Fibroblast of skin of right biceps (primary cell): ENCODE data around the gene PRODH2.

ENCODE experiments used
- DNase-seq: peaks from one replicate; pipeline ENCODE4 v3.0.0-alpha.2; 2013

The PRODH2 gene

GRCh38 chr19:35812220-35813042 is at the start of gene PRODH2:
TSS of gene PRODH2 (minus strand) at chr19:35812845. CDS start at chr19:35812805, 40 bp downstream.
- no peak for DNase-seq

DNA sequence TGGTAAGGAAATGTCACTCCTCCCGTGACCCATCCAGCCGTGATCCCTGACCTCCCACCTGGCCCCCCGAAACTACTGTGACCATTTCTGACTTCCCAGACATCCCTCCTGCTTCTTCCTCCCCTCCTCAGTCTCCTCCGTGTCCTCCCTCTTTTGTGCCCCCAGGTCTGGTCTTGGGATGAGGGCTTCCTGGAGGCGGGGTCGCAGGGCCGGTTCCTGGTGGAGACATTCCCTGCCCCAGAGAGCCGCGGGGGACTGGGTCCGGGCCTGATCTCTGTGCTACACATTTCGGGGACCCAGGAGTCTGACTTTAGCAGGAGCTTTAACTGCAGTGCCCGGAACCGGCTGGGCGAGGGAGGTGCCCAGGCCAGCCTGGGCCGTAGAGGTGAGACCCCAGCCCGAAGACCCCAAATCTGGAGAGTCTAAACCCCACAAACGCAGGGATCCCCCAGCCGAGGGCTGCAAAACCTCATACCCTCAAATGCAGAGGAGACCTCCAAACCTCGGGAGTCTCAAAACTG is 49.1 kb upstream of the PRODH2 start:
- DNase-seq = no peak

- no peak for DNase-seq
Measured at GRCh38 chr19:35860818-35861639, 48.4 kb upstream of the PRODH2 start.

GRCh38 chr19:35860436-35860817 is 47.8 kb upstream of the PRODH2 start:
- DNase-seq = no peak

- DNase-seq = no peak
Measured at GRCh38 chr19:35859414-35859813, 46.8 kb upstream of the PRODH2 start.

DNA sequence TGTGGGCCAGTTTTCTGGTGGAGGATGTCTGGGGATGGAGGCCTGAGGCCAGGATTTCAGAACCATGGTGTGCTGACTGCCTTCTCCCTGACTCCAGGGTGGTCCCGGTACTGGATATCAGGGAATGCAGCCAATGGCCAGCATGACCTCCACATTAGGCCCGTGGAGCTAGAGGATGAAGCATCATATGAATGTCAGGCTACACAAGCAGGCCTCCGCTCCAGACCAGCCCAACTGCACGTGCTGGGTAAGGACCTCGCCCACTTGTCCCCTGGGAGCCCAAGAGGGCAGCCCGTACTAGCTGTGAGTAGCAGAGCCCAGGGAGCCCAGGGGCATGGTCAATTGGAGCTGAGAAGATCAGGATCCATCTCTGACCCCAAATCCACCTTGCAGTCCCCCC is 45.7 kb upstream of the PRODH2 start:
- no peak for DNase-seq

DNA sequence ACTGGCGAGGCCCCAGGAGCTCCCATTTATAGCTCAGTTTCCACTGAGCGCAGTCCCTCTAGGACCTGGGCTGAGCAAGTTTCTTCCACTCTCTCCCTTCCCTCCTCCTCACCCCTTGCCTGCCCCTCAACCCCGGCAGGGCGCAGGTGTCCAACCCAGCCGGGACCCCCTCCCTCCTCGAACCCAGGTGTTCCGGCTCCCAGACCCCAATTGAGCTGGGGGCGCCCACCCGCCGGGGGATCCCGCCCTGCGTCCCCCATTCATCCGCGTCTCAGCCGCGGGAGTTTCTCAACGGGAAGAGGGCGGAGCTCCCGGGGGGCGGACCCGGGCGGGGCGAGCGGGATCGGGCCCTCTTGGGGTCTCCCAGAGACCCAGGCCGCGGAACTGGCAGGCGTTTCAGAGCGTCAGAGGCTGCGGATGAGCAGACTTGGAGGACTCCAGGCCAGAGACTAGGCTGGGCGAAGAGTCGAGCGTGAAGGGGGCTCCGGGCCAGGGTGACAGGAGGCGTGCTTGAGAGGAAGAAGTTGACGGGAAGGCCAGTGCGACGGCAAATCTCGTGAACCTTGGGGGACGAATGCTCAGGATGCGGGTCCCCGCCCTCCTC is 44.0 kb upstream of the PRODH2 start, which contains the start of gene KIRREL2:
Gene KIRREL2, plus strand, starts transcription at position 366 of the 604 bp plus-strand sequence. Its CDS starts 209 bp downstream, at position 575.
- DNase-seq = no peak

DNA sequence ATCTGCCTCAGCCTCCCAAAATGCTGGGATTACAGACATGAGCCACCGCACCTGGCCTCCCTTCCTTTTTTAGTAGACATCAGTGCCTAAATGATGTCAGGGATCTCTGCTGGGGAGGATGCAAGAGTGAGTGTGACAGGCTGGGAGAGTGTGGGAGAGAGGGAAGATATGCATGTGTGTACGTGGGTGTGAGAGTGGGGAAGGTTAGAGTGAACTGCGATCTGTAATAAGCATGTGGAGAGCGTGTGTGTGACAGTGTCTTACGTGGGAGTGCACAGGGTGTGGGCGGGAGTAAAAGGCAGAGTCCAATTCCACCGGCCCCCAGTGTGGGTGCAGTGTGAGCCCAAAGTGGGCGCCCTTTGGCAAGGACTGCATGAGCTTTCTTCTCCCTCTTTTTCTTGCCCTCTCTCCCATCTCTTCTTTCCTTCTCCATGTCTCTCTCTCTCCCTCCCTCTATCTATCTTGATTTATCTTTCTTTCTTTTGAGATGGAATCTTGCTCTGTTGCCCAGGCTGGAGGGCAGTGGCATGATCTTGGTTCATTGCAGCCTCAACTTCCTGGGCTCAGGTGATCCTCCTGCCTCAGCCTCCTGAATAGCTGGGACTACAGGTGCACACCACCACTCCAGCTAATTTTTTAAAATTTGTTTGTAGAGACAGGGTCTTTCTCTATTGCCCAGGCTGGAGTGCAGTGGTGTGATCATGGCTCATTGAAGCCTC is 40.6 kb upstream of the PRODH2 start:
- no peak for DNase-seq

DNA sequence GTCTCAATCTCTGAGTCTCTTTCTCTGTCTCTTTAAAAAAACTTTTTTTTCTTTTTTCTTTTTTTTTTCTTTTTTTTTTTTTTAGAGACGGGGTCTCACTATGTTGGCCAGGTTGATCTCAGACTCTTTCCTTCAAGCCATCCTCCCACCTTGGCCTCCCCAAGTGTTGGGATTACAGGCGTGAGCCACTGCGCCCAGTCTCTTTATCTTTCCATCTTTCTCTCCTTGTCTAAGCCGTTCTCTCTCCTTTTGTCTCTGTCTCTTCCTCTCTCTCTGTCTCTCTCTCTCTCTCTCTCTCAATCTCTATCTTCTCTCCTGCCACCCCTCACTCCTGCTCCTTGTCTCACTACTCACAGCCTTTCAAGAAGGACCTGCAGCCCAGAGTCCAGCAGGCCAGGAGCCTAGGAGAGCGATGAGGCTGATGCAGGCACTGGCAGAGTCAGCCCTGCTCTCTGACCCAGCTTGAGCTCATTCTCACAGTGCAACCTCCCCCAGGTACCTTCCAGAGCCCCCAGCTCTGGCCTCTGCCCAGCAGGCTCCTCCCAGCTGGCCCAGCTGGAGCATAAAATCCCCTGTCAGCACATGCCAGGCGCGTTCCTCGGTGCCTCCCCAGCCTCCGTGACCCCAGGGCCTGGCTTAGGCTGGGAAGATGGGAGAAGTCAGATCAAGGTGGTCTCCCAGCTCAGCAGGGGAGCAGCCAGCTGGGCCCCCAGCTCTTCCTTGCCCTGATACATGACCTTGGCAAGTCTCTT is 39.6 kb upstream of the PRODH2 start, which contains the start of gene NPHS1:
Gene NPHS1, minus strand, starts transcription at position 476 of the 752 bp plus-strand sequence. CDS start 667 bp downstream, outside the sequence.
- DNase-seq = no peak

GRCh38 chr19:35851213-35852028 is 38.8 kb upstream of the PRODH2 start:
- DNase-seq = no peak

DNA sequence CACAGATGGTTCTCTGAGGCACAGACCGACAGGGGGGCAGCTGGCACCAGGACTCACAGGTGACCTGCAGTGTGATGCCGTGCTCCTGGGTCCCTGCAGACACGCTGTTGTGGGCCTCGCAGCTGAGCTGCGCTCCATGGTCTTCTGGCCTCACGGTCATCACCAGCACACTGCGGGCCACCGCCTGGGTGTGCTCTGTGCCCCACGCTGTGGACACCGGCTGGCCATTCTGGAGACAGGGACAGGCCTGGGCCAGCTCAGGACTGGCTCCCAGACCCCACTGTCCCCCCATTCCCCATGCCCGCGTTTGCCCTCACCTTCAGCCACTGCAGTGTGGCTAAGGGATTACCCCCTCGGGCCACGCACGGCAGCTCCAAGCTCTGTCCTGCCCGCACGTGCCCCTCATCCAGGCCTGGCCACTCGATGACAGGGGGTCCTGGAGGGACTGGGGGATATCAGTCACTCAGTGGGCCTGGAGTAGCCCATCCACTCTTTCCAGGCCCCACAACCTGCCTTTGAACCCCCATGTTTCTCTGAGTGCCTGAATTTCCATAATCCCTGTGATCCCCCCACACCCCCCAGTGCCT is 36.4 kb upstream of the PRODH2 start:
- no peak for DNase-seq

DNA sequence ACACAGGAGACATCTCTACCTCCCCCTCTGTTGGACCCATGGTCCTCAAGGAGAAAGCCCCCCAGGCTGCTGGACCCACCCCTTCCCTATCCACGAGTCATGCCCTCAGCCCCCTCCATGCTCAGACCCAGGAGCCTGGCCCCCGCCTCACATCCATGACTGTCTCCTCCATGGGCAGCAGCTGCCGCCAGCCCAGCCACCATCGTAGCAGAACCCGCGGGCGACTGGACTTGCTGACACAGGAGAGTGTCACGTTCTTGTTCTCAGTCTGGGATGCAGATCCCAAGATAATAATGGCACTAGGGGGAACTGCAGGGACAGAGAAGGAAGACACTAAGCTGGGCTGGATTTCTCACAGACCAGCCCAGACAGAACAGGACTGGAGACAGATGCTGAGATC is 35.8 kb upstream of the PRODH2 start:
- no peak for DNase-seq

- no peak for DNase-seq
Measured at GRCh38 chr19:35847911-35848310, 35.3 kb upstream of the PRODH2 start.

- no peak for DNase-seq
Measured at GRCh38 chr19:35846038-35846668, 33.5 kb upstream of the PRODH2 start.

DNA sequence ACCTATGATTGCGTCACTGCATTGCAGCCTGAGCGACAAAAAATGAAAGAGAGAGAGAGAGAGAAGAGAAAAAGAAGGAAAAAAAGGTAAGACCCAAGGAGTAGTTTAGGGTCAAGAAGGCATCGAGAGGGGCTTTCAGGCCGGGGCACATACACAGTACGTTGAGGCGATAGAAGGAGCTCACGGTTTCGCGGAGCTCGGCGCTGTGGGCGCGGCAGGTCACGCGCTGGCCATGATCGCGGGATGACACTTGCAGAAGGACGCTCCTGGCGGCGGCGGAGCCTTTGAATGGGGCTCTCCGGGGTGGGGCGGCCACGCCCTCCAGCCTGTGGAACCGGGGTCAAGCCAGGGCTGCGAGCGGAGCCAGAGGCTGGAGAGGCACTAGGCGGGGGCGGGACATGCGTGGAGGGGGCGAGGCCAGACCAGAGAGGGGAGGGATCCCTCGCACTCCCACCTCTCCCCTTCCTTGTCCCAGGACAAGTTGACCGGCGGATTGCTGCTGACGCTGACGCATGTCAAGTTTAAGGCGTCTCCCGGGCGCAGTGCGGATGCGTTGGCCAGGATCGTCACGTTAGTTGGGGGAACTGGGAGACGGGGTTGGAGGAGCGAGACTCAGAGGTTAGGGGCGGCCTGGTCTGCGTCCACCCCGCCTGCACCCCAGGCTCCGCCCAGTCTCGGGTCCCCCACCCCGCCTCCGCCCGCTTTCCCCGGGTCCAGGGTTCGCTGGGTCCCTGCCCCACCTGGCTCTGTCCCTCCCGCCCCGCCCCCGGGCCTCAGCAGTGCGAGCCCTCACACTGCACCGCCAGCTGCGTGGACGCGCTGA is 32.8 kb upstream of the PRODH2 start:
- no peak for DNase-seq

DNA sequence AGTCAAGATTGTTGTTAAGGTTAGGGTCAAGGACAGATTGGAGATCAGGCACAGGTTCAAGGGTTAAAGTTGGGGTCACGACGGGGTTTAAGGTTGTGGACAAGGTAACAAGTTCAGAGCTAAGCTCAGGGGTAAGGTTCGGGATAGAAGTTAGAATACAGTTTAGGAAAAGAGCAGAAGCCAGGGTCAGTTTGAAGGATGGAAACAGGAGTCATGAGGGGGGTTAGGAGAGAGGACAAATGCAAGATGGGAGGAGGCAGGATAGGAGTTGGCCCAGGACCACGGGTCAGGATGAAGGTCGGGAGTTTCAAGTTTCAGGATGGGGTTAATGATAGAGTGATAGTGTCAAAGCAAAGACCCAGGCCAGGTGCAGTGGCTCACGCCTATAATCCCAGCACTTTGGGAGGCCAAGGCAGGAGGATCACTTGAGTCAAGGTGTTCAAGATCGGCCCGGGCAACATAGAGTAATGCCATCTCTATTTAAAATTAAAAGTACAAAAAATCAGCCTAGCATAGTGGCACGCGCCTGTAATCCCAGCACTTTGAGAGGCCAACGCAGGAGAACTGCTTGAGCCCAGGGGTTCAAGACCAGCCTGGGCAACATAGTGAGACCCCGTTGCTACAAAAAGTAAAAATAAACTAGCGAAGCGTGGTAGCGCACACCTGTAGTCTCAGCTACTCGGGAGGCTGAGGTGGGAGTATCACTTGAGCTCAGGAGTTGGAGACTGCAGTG is 32.0 kb upstream of the PRODH2 start:
- DNase-seq = no peak

GRCh38 chr19:35843676-35844481 is 31.2 kb upstream of the PRODH2 start:
- peak; percentile 12 for DNase-seq
